BE2C (cell line): ENCODE measurements around the gene SSR4.

Experiments
- DNase-seq: peaks from one replicate; pipeline ENCODE4 v3.0.0-alpha.2; 2020
- H3K27me3 ChIP-seq: fragments of 250-450 bp; sonication (Bioruptor Pico); 2 replicates; pipeline ENCODE4 v1.5.1; 2020; ENCODE audit warnings: mild to moderate bottlenecking
- H3K36me3 ChIP-seq: fragments of 250-450 bp; sonication (Bioruptor Pico); 2 replicates; pipeline ENCODE4 v1.5.1; 2020; ENCODE audit warnings: mild to moderate bottlenecking
- H3K4me1 ChIP-seq: fragments of 250-450 bp; sonication (Bioruptor Pico); 2 replicates; pipeline ENCODE4 v1.5.1; 2020
- H3K4me3 ChIP-seq: 2 replicates; pipeline ENCODE4 v1.5.1; 2011; ENCODE audit warnings: low read depth, low read length
- H3K9me3 ChIP-seq: fragments of 250-450 bp; sonication (Bioruptor Pico); 2 replicates; pipeline ENCODE4 v1.5.1; 2020
- TF ChIP-seq, protein P1 (sequence below): IDR thresholded peaks from 2 replicates; pipeline ENCODE4 v1.5.1; 2012; ENCODE audit warnings: mild to moderate bottlenecking, low read depth, low read length

SSR4 gene

DNA sequence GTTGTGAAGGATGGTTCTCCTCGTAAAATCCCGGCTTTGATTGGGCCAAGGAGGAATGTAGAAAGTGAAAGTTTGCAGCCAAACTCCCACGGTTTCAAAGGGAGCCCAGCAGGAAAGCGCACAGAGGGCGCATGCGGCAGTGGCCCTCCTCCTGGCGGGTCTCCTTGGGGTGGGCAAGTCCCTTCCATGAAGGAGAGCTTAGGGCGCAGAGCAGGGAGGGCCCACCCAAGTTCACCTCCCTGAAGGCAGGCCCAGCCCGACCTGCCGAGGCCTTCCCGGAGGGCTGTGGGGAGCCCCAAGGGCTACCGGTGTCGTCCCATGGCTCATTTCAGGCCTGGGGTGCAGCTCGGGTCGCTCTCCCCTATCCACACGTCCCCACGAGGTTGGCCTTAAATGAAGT, 33.8 kb downstream of the SSR4 start:
- Histone ChIP-seq H3K27me3 (no peaks in the 10 kb centered on the region), H3K36me3 (no peaks in the 10 kb centered on the region), H3K9me3 (no peaks in the 10 kb centered on the region), H3K4me3 (peak overlapping the region; percentile 63), H3K4me1 (no peaks in the 10 kb centered on the region)
- no peak for DNase-seq
- TF ChIP-seq, protein P1, sequence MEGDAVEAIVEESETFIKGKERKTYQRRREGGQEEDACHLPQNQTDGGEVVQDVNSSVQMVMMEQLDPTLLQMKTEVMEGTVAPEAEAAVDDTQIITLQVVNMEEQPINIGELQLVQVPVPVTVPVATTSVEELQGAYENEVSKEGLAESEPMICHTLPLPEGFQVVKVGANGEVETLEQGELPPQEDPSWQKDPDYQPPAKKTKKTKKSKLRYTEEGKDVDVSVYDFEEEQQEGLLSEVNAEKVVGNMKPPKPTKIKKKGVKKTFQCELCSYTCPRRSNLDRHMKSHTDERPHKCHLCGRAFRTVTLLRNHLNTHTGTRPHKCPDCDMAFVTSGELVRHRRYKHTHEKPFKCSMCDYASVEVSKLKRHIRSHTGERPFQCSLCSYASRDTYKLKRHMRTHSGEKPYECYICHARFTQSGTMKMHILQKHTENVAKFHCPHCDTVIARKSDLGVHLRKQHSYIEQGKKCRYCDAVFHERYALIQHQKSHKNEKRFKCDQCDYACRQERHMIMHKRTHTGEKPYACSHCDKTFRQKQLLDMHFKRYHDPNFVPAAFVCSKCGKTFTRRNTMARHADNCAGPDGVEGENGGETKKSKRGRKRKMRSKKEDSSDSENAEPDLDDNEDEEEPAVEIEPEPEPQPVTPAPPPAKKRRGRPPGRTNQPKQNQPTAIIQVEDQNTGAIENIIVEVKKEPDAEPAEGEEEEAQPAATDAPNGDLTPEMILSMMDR: no peak

DNA sequence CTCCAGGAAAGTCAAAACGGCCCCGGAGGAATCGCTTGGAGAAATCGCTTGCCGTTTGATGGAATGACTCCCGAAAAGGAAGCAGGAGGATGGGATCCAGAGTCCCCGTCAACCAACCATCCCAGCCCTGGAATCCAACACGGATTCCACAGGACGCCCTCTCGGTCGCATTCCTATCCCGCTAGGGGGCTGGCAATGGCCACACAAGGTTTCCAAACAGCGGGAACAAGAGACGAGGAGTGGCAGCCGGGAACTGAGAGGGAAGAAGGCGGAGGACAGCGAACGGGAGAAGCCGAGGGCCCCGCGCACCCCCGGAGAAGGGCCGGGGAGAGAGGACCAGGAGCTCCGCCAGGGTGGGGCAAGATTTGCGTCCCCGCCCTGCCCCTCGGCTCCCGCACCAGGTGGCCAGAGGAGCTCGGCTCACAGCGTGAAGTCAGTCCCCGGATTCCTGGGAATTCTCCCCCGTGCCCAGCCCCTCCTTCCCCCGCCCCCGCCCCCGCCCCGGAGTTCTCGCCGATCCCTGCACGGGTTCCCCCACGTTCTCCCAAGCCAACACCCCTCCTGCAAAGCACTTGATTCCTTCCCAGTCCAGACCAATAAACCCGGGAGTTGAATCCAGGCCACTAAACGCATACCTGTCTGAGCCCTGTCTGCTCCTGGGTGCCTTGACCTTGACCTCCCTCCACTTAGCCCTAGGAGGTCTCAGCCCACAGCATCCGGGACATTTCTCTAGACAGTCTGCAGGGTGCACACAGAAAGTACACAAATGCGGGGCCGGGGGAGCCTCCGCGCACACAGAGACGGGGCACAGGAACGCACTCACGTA, 34.5 kb downstream of the SSR4 start:
- H3K4me3 ChIP-seq: peak overlapping the region; percentile 63
- TF ChIP-seq, protein P1: peak; percentile 29; the same call in 1 of the 2 replicates
- H3K36me3 ChIP-seq: no peaks in the 10 kb centered on the region
- H3K9me3 ChIP-seq: no peaks in the 10 kb centered on the region
- peak; percentile 38 for DNase-seq
- no peaks in the 10 kb centered on the region for H3K27me3 ChIP-seq
- no peaks in the 10 kb centered on the region for H3K4me1 ChIP-seq

DNA sequence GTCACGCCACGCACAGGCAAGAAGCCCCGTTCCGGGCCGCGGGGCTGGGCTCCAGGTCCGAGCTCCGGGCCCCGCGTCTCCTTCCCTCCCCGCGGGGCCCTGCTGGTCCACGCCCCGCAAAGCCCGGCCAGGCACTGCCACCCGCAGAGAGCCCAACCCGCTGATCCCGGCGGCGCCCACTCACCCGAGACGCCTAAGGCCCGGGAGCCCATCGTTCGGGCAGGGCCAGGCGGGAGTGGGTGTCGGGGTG, 35.0 kb downstream of the SSR4 start:
- TF ChIP-seq, protein P1: no peak
- H3K4me3 ChIP-seq: peak overlapping the region; percentile 63
- no peaks in the 10 kb centered on the region for H3K27me3 ChIP-seq
- H3K9me3 ChIP-seq: no peaks in the 10 kb centered on the region
- H3K36me3 ChIP-seq: no peaks in the 10 kb centered on the region
- DNase-seq: no peak
- no peaks in the 10 kb centered on the region for H3K4me1 ChIP-seq

DNA sequence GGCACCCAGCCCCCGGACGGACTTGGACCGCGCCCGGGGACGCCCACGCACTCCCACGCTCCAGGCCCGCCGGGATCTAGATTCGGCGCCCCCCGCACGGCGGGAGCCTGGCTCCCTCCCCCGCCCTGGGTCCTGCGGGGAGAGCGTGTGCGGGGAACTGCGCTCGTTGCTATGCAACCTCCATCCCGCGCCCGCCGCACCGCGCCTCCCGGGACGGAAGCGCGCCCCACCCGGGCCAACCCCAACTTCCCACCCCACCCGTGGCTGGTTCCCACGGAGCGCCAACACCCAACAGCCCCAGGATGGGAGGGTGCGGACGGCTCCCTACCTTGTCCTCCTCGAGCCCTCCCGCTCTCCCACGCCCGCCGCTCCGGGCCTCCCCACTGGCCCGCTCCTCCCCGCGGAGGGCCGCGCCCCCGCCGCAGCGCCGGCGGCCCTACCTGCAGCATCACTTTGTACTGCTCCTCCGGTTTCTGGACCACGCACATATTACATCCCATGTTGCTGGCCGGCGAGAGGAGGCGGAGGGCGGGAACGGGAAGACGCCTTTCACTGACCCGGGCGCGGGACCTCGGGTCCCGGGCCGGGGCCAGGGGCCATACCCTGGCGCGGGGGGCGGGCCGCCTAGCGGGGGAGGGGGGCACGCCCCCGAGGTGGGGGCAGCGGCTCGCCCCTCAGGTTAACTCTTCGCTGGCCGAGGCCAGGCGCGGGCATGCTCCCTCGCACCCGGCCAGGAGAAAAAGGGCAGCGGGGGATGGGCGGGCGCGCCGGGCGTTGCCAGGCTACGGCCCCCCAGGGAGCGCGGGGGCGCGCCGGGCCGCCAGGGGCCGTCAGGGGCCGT, 35.6 kb downstream of the SSR4 start, which contains the start of gene PDZD4:
PDZD4 (minus strand) TSS at position 746 of the 841 bp plus-strand sequence; CDS start at position 500, 246 bp downstream.
- H3K9me3 ChIP-seq: no peaks in the 10 kb centered on the region
- H3K4me1 ChIP-seq: no peaks in the 10 kb centered on the region
- H3K36me3 ChIP-seq: no peaks in the 10 kb centered on the region
- peak within 1 kb of the TSS; percentile 63 for H3K4me3 ChIP-seq
- no peaks in the 10 kb centered on the region for H3K27me3 ChIP-seq
- DNase-seq: peak; percentile 48
- TF ChIP-seq, protein P1: no peak

DNA sequence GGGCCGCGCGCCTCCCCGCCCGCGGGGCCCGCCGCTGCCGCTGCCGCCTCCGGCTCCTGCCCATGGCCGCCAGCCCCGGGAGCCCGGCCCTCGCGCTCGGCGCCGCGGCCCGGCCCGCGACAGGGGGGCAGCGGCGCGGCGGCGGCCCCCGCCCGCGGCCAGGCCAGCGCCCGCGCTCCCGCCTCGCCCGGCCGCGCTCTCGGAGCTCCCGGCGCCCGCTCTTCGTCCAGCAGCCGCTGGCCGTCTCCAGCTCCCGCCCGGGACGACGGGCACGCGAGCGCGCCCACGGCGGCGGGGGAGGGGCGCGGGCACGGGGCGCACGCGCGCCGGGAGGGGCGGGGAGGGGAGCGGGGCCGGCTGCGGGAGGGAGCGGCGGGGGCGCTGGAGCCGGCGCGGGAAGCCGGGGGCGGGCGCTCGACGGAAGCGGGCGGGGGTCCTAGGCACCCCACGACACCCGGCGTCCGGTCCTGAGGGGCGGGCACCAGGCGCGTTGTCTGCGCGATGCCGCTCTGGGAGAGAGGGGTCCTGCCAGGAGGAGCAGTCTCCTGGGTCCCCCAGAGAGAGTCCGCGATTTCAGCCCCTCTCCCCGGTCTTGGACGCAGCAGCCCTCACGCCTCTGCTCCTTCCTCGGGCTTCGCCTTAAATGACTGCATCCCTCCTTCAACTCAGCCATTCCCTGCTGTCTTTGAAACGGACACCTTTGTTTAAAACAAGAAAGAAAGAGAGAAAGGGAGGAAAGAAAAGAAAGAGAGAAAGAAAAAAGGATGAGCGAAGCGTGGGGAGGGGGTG, 36.4 kb downstream of the SSR4 start:
- no peak for DNase-seq
- no peaks in the 10 kb centered on the region for H3K9me3 ChIP-seq
- TF ChIP-seq, protein P1: no peak
- H3K4me3 ChIP-seq: peak overlapping the region; percentile 28
- no peaks in the 10 kb centered on the region for H3K27me3 ChIP-seq
- H3K4me1 ChIP-seq: no peaks in the 10 kb centered on the region
- no peaks in the 10 kb centered on the region for H3K36me3 ChIP-seq
